Measurements from ENCODE around the gene PCBD2.
"Not testable (repeated sequence)": the region's sequence is repeated elsewhere in the genome, so short reads cannot be mapped to it uniquely, and the experiment has no call there.

Gene PCBD2

DNA sequence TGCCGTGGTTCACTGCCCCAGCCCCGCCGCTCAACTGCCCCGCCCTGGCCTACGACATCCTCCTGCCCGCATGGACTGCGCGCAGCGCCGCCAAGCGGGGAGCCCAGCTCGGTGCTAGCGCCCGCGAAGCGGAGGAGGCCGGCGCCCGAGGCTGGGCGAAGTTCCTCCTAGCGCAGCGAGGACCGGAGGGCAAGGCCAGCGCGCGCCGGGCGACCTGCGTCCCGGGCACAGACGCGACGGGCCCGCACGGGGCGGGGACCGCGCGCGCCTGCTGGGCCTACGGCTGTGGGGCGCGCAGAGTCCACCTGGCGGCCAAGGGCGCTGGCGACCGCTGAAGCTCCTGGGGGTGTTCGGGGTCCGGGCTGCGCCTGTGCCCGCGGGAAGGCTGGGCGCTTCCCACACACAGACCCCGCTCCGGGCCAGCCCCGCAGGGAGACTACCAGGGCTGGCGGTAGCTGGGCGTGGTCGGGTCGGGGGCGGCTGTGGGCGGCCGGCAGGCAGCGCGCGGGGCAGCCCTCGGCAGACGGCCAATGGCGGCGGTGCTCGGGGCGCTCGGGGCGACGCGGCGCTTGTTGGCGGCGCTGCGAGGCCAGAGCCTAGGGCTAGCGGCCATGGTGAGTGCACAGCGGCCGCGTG is at the start of gene PCBD2:
PCBD2 (plus strand) TSS at position 522 of the 636 bp plus-strand sequence; CDS start at position 531, 9 bp downstream.
- peak; percentile 88 for DNase-seq

DNA sequence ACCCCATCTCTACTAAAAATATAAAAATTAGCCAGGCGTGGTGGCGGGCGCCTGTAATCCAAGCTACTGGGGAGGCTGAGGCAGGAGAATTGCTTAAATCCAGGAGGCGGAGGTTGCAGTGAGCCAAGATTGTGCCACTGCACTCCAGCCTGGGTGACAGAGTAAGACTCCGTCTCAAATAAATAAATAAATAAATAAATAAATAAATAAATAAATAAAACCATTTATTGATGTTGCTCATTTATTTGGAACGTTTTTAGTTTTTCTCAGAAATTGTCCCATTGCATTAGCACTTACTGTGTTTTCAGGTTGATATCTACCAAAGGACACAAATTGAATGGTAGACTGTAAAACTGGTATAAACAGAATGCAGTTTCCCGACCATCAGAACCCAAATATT is 48.5 kb upstream of the PCBD2 start:
- not testable (repeated sequence) for DNase-seq

GRCh38 chr5:134857401-134857800 is 47.5 kb upstream of the PCBD2 start:
- no peak for DNase-seq

GRCh38 chr5:134864707-134865106 is 40.2 kb upstream of the PCBD2 start:
- DNase-seq: no peak

- DNase-seq: no peak
Observed at GRCh38 chr5:134873494-134873893, 31.4 kb upstream of the PCBD2 start.

- DNase-seq: peak; percentile 84
Observed at GRCh38 chr5:134873987-134874830, 30.7 kb upstream of the PCBD2 start, which contains the start of gene TXNDC15. Gene TXNDC15, plus strand, starts transcription at chr5:134874371. Its CDS starts 57 bp downstream, at chr5:134874428.

- peak; percentile 85 for DNase-seq
Observed at GRCh38 chr5:134874831-134875655, 29.9 kb upstream of the PCBD2 start.

DNA sequence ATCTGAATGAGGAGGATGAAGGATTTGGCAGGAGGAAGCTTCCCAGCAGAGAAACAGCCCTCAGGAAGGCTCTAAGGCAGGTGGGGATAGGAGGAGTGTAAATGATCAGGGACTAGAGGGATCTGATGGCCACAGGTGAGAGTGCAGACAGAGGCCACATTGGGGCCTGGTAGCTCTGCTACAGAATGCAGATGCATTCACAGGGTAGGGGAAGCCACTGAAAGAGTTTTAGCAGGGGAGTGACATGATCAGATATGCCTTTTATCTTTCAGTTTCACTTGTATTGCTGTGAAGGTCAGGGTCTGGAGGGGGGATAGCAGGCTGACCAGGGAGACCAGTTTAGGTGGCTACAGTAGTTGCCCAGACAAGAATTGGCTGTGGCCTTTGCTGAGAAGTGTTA is 27.8 kb upstream of the PCBD2 start:
- no peak for DNase-seq

DNA sequence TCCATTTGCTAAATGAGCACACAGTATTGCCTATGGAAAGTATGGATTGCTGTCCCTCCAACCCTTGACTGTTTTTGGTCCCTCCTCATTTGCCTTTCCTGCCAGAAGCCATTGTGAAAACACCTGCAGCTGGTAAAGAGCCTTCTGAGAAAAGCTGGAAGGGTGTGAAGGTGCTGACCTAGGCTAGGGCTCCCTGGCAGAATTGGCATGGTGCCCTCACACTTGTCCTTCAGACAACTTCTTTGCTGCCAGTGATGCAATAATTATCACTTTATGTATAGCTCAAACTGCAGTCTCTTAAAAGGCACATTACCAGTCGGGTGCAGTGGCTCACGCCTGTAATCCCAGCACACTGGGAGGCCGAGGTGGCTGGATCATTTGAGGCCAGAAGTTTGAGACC is 26.5 kb upstream of the PCBD2 start:
- DNase-seq: no peak

GRCh38 chr5:134879456-134879855 is 25.5 kb upstream of the PCBD2 start:
- no peak for DNase-seq

DNA sequence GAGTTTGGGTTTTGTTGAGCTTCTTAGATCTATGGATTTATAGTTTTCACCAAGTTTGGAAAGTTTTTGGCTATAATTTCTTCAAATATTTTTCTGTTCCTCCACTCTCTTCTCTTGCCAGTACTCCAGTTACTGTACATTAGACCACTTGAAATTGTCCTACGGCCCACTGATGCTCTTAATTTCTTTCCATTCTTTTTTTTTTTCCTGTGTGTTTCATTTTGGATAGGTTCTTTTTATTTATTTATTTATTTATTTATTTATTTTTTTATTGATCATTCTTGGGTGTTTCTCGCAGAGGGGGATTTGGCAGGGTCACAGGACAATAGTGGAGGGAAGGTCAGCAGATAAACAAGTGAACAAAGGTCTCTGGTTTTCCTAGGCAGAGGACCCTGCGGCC is 24.0 kb upstream of the PCBD2 start:
- not testable (repeated sequence) for DNase-seq

DNA sequence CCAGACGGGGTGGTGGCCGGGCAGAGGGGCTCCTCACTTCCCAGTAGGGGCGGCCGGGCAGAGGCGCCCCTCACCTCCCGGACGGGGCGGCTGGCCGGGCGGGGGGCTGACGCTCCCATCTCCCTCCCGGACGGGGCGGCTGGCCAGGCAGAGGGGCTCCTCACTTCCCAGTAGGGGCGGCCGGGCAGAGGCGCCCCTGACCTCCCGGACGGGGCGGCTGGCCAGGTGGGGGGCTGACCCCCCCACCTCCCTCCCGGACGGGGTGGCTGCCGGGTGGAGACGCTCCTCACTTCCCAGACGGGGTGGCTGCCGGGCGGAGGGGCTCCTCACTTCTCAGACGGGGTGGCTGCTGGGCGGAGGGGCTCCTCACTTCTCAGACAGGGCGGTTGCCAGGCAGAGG is 23.2 kb upstream of the PCBD2 start:
- DNase-seq: not testable (repeated sequence)

- DNase-seq: no peak
Observed at GRCh38 chr5:134887593-134888159, 17.3 kb upstream of the PCBD2 start.

DNA sequence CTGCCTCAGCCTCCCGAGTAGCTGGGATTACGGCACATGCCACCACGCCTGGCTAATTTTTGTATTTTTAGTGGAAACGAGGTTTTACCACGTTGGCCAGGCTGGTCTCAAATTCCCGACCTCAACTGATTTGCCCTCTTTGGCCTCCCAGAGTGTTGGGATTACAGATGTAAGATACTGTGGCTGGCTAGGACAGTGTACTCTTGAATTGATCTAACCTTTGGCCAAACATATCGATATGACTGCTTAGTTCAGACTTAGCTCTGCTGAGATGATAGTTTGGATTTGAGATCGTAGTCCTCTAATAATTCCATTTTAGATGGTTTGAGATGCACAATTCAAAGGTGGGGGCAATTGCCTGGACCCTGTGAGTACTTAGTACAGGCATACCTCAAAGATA is 15.6 kb upstream of the PCBD2 start:
- no peak for DNase-seq

DNA sequence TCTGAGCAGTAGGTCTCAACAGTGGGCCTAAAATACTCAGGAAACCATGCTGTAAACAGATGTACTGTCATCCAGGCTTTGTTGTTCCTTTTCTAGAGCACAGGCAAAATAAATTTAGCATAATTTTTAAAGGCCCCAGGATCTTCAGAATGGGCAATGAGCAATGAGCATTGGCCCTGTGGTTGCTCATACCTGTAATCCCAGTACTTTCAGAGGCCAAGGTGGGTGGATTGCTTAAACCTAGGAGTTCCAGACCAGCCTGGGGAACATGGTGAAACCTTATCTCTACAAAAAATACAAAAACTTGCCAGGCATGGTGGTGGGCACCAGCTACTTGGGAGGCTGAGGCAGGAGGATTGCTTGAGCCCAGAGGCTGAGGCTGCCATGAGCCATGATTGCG is 13.5 kb upstream of the PCBD2 start:
- no peak for DNase-seq

DNA sequence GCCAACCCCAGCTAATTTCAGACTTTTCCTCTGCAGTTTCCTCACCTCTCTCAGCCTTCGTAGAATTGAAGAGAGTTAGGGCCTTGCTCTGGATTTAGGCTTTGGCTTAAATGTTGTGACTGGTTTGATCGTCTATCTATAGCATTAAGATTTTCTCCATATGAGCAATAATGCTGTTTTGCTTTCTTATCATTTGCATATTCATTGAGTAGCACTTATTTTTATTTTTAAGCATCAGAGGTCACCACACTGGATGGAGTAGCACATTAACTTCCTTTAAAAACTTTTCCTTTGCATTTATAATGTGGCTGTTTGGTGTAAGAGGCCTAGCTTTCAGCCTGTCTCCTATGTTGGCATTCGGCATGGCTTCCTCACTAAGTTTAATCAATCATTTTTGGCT is 12.6 kb upstream of the PCBD2 start:
- no peak for DNase-seq

GRCh38 chr5:134892926-134893325 is 12.0 kb upstream of the PCBD2 start:
- DNase-seq: no peak

DNA sequence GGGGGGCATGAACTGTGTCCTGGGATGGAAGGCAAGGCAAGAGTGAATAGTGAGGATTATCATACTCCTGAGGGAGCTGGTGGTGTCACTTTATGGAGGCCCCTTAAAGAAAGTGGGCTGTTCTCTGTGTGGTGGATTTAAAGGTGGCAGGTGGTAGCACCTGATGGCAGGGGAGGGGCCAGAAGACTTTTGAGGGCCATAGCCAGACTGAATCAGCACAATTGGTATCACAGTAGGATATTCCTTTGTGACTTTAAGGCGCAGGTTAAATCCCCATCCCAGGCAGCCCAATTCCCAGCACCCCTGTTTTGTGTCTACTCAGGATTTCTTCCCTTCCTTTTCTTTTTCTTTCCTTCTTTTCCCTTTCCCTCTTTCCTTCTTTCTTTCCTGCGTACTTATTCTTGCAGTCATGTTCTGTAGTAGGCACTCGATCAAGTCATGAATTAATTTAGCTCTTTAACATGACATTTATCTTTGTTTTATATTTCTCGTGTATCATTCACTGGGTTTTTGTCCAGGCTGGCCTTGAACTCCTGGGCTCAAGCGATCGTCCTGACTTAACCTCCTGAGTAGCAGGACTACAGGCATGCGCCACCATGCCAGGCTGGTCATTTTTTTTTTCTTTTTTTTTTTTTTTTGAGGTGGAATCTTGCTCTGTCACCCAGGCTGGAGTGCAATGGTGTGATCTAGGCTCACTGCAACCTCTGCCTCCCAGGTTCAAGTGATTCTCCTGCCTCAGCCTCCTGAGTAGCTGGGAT is 11.0 kb upstream of the PCBD2 start:
- DNase-seq: no peak

DNA sequence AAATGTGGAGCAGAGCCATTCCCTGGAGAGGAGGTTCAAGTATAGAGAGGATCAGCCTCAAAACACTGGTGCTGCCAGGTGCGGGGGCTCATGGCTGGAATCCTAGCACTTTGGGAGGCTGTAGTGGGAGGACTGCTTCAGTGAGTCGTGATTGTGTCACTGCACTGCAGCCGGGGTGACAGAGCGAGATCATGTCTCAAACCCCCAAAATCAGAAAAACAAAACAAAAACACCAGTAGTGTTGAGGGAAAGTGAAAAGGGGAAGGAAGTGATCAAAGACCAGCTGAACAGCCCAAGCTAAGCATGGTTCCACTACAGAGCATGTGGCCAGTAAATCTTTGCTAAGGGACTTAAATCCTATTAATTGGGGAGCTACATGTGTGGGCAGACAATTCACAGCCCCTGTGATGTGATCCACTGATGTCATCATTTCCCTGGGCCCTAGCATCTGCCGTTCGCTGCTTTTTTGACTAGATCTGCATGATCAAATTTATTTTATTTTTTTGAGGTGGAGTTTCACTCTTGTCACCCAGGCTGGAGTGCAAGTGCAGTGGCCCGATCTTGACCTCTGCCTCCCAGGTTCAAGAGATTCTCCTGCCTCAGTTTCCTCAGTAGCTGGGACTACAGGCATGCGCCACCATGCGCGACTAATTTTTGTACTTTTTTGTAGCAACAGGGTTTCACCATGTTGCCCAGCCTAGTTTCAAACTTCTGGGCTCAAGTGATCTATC is 2.7 kb upstream of the PCBD2 start:
- peak; percentile 23 for DNase-seq

- peak; percentile 71 for DNase-seq
Observed at GRCh38 chr5:134905246-134905996, 490 bp downstream of the PCBD2 start.

- DNase-seq: no peak
Observed at GRCh38 chr5:134906811-134907210, 1.9 kb downstream of the PCBD2 start.
